ENCODE data around the gene RERE.

RERE gene

DNA sequence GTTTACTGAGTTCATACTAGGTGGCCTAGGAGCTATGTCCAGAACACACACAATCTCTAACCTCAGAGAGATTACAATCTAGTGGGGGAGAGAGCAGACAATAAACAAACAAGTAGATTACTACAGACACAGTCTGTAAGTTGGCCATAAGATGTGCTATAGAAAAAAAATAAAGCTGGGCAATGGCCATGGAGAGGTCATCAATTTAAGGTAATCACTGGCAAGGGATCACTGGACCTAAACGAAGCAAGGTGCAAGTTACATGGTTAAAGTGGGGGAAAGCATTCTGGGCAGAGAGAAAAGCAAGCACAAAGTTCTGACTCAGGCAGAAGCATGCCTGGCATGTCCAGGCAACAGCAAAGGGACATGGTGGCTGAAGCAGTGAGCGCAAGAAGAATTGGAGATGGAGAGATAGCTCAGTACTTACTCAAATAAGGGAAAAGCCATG, 147.0 kb downstream of the RERE start:
- no peak for TF ChIP-seq POLR2AphosphoS5 (IDR thresholded peaks at IDR 0.05; ENCODE audit: borderline replicate concordance, low read depth, low read length)
- TF ChIP-seq EZH2 (IDR thresholded peaks at IDR 0.05), result no peak
- no peak for TF ChIP-seq FOXP2 (optimal IDR thresholded peaks at IDR 0.05; ENCODE audit: control extremely low read depth, extremely low read length, insufficient read depth)
- H3K36me3 ChIP-seq (ENCODE audit: insufficient read depth, low read length), result no peaks in the 10 kb centered on the region
- no peak overlapping the region for H3K27ac ChIP-seq
- H3K9ac ChIP-seq (ENCODE audit: insufficient read length), result no peak overlapping the region
- DNase-seq (ENCODE audit: low read depth, low spot score), result no peak
- H3K4me3 ChIP-seq, result no peak overlapping the region
- H3K9me3 ChIP-seq (ENCODE audit: low read depth, low read length), result no peaks in the 10 kb centered on the region

DNA sequence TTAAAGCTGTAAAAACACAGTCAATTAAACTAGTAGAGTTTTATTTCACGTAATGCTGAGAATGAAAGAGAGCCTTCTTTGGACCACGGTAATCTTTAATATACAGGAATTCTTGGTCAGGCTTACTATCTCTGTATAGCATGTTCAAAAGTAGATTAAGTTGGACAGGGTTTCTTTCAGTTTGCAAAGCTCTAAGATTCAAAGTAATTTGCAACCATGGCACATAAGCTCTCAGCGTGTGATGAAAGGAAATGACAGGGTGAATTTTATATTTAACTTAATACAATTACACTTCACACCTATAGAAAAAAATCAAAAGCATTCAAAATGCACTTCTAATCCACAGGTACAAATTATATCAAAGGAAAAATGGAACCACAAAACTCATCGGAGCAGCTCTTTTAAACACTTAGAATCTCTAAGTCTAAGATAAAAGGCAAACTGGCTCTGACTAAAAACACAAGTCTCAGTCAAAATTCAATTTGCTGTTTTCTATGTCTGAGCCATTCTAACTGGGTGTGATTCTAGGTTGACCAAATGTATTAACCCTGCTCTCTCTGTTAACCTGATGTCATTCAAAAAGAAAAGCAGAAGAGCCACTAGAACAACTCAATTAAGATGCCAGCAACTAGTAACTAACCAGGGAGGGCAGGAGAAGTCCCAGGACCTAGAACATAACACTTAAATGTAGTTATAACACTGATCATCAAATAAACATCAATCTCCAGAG, 147.7 kb downstream of the RERE start:
- Histone ChIP-seq H3K36me3 (ENCODE audit: insufficient read depth, low read length) (no peaks in the 10 kb centered on the region), H3K9me3 (ENCODE audit: low read depth, low read length) (no peaks in the 10 kb centered on the region), H3K9ac (ENCODE audit: insufficient read length) (no peak overlapping the region), H3K4me3 (no peak overlapping the region), H3K27ac (no peak overlapping the region)
- no peak for DNase-seq (ENCODE audit: low read depth, low spot score)
- TF ChIP-seq FOXP2 (optimal IDR thresholded peaks at IDR 0.05; ENCODE audit: control extremely low read depth, extremely low read length, insufficient read depth) (no peak), POLR2AphosphoS5 (IDR thresholded peaks at IDR 0.05; ENCODE audit: borderline replicate concordance, low read depth, low read length) (no peak), EZH2 (IDR thresholded peaks at IDR 0.05) (no peak)

DNA sequence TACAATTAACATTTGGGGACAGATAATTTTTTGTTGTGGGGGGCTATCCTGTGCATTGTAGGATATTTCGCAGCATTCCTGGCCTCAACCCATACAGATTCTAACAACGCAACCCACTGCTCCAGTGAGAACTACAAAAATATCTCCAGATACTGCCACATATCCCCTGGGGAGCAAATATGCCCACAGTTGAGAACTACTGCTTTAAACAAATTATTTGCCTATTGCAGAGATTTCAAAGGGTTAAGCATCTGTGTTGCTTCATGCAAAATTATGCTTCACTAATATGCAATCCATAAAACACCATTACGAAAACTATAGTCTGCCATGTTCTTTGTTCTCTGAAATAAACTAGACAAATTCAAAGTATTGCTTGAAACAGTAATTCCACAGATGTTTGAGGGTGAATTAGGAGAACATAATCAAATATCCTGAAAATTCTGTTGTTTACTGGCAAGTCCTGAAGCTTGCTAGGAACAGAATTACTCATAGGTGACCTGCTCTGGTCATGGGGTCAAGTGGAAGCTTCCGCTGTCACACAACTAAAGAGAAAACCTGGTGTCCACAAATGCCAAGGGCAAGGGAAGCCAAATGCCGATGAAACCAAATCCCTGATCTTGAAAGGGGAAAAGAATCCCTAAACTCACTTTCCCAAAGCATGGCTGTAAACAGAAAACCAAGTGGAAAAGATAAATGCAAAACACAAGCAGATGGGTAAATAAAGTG, 149.4 kb downstream of the RERE start:
- H3K4me3 ChIP-seq, result peak overlapping the region; percentile 32; the same call in 1 of the 2 replicates
- no peaks in the 10 kb centered on the region for H3K36me3 ChIP-seq (ENCODE audit: insufficient read depth, low read length)
- H3K27ac ChIP-seq, result peak overlapping the region; percentile 57
- H3K9ac ChIP-seq (ENCODE audit: insufficient read length), result no peak overlapping the region
- no peak for TF ChIP-seq POLR2AphosphoS5 (IDR thresholded peaks at IDR 0.05; ENCODE audit: borderline replicate concordance, low read depth, low read length)
- TF ChIP-seq FOXP2 (optimal IDR thresholded peaks at IDR 0.05; ENCODE audit: control extremely low read depth, extremely low read length, insufficient read depth), result no peak
- TF ChIP-seq EZH2 (IDR thresholded peaks at IDR 0.05), result no peak
- H3K9me3 ChIP-seq (ENCODE audit: low read depth, low read length), result no peaks in the 10 kb centered on the region
- DNase-seq (ENCODE audit: low read depth, low spot score), result no peak

DNA sequence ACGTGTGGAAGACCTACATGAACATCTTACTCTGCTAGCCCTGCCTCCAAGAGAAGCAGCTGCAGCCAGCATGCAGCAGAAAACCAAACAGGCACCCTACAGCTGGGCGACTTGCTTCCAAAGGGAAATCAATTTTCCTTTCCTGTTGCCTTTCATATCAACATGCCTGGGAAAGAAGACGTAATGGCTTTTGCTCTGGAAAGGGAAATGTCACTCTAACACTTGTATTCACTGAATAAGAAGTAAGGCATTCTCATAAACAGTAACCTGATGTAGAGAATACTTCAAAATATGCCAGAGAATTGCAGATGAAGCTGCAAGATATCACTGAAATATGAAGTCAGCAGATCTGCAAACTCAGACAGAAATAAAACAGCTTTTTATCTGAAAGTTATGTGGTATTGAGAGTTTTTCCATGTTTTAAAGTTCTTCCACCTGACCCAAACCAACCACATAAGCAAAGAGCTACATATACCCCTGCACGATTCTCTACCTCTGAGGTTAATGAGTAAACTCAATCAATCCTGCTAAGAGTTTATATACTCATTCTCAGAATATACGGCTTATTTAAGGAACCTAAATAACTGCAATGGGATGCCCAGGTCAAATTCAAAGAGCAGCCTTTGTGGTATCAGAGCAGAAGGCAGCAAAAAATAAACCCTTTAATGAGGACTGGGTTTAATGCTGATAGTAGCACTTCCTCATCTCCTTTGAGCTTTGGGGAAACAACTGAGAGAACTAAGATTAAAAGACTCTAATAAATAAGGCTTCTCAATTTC, 150.9 kb downstream of the RERE start:
- TF ChIP-seq POLR2AphosphoS5 (IDR thresholded peaks at IDR 0.05; ENCODE audit: borderline replicate concordance, low read depth, low read length) (no peak), EZH2 (IDR thresholded peaks at IDR 0.05) (no peak), FOXP2 (optimal IDR thresholded peaks at IDR 0.05; ENCODE audit: control extremely low read depth, extremely low read length, insufficient read depth) (no peak)
- Histone ChIP-seq H3K27ac (peak overlapping the region; percentile 33; the same call in 1 of the 2 replicates), H3K9me3 (ENCODE audit: low read depth, low read length) (no peaks in the 10 kb centered on the region), H3K4me3 (peak overlapping the region; percentile 2; the same call in 1 of the 2 replicates), H3K9ac (ENCODE audit: insufficient read length) (no peak overlapping the region), H3K36me3 (ENCODE audit: insufficient read depth, low read length) (no peaks in the 10 kb centered on the region)
- no peak for DNase-seq (ENCODE audit: low read depth, low spot score)

DNA sequence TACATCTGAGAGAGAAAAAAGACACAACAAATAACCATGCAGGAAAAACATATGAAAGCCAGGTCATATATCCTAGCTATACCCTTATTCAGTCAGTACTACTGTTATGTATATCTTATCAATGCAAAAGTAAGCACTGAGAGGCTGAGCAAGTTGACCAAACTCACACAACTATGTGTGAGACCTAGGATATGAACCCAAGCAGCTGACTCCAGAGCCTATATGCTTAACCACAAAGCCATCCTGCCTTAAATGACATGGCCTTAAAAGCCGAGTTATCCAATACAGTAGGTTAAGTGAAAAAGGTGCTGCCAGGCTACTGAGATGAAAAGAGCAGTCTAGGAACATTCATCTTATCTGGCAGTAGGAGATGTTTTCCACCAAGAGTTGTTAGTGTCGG, 151.6 kb downstream of the RERE start:
- no peak overlapping the region for H3K4me3 ChIP-seq
- H3K27ac ChIP-seq, result no peak overlapping the region
- DNase-seq (ENCODE audit: low read depth, low spot score), result no peak
- no peaks in the 10 kb centered on the region for H3K9me3 ChIP-seq (ENCODE audit: low read depth, low read length)
- H3K36me3 ChIP-seq (ENCODE audit: insufficient read depth, low read length), result no peaks in the 10 kb centered on the region
- no peak for TF ChIP-seq FOXP2 (optimal IDR thresholded peaks at IDR 0.05; ENCODE audit: control extremely low read depth, extremely low read length, insufficient read depth)
- no peak for TF ChIP-seq EZH2 (IDR thresholded peaks at IDR 0.05)
- no peak for TF ChIP-seq POLR2AphosphoS5 (IDR thresholded peaks at IDR 0.05; ENCODE audit: borderline replicate concordance, low read depth, low read length)
- no peak overlapping the region for H3K9ac ChIP-seq (ENCODE audit: insufficient read length)

DNA sequence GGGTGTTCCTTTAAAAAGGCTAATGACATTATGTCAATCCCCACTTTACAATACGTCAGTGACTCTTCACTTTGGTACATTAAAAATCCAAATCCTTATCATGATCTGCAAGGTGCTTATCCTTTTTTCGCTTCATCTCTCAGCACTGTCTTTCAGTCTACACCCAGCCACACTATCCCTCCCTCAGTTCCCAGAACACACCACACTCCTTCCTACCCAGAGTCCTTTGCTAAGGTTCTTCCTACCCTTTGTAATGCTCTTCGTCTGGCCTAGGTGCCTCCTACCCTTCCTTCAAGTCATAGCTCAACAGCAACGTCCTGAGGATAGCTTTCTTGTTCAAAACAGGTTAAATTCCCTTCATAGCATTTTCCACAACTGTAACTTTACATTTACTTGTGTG, 152.6 kb downstream of the RERE start:
- TF ChIP-seq POLR2AphosphoS5 (IDR thresholded peaks at IDR 0.05; ENCODE audit: borderline replicate concordance, low read depth, low read length) (no peak), EZH2 (IDR thresholded peaks at IDR 0.05) (no peak)
- Histone ChIP-seq H3K9ac (ENCODE audit: insufficient read length) (no peak overlapping the region), H3K4me3 (no peak overlapping the region)

DNA sequence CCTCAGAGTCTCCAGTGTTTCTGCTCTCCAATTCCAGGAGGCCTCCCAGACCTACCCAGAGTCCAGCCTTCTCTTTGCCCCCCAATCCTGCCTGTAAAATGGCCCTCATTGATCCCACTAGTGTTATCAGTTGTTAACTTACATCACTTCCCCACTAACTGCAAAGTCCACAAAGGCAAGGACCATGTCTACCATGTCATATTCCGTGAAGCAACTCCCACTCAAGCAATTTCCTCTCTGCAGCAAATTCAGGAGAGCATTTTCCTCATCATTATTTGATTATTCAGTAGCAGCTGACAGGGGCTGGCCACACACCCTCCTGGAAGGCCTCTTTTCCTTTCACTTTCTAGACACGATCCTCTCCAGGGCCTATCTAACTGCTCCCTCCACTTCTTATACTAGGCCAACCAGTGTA, 153.5 kb downstream of the RERE start:
- Histone ChIP-seq H3K27ac (no peak overlapping the region), H3K9ac (ENCODE audit: insufficient read length) (no peak overlapping the region), H3K9me3 (ENCODE audit: low read depth, low read length) (no peaks in the 10 kb centered on the region), H3K4me3 (no peak overlapping the region), H3K36me3 (ENCODE audit: insufficient read depth, low read length) (no peaks in the 10 kb centered on the region)
- no peak for DNase-seq (ENCODE audit: low read depth, low spot score)
- TF ChIP-seq FOXP2 (optimal IDR thresholded peaks at IDR 0.05; ENCODE audit: control extremely low read depth, extremely low read length, insufficient read depth) (no peak), POLR2AphosphoS5 (IDR thresholded peaks at IDR 0.05; ENCODE audit: borderline replicate concordance, low read depth, low read length) (no peak), EZH2 (IDR thresholded peaks at IDR 0.05) (no peak)

More for the DNA sequence above, 152.6 kb downstream of the RERE start:
- Histone ChIP-seq H3K9me3 (ENCODE audit: low read depth, low read length) (no peaks in the 10 kb centered on the region), H3K36me3 (ENCODE audit: insufficient read depth, low read length) (no peaks in the 10 kb centered on the region), H3K27ac (no peak overlapping the region)
- DNase-seq (ENCODE audit: low read depth, low spot score), result no peak

Data from SK-N-MC (cell line).